ENCODE data around the gene TFB2M. TPM values are rescaled to one million over a fixed set of nuclear protein-coding genes. Genes with fewer than 3 reads are reported as not detected.

TFB2M gene
- total and polyA plus RNA-seq, 10 of the 15 experiments (the other 5 are each of a cell fraction or from before 2014, with no cell fraction given), result 25.2 to 66.0 (median 36.1) TPM

DNA sequence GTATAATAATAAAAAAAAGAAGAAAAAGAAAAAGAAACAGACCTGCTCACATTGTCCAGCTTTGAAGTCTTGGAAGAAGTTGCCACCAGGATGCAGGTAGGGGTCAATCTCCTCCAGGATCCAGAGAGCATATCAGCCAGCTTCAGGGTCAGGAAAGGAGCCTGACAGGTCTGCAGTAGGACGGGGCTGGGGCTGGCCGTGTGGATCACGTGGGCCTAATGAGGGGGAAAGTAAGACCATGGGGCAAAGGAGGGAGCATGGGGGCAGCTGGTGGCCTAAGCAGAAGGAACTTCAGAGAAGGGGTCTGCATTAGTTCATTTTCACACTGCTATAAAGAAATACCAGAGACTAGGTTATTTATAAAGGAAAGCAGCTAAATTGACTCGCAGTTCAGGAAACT, 39.7 kb downstream of the TFB2M start:
- Histone ChIP-seq H3K4me1 (ENCODE audit: control insufficient read depth, insufficient read depth, low read length) (peaks cover 8% of the 10 kb centered on the region; the same call in 1 of the 2 replicates), H3K27me3 (replicated peaks in 1 of 2; ENCODE audit: control insufficient read depth in 2 of 2, insufficient read depth in 2 of 2, low read length in 1 of 2) (no peaks in the 10 kb centered on the region), H3K4me2 (ENCODE audit: control insufficient read depth, insufficient read depth) (no peak overlapping the region), H3K4me3 (no peak overlapping the region), H3K79me2 (ENCODE audit: control insufficient read depth, insufficient read depth, low read length) (no peaks in the 10 kb centered on the region), H3K9me3 (replicated peaks; ENCODE audit: control insufficient read depth, insufficient read depth, low read length) (peaks cover 9% of the 10 kb centered on the region; the same call in 1 of the 3 replicates), H3K9ac (ENCODE audit: control insufficient read depth, insufficient read depth, low read length) (no peak overlapping the region), H4K20me1 (ENCODE audit: control insufficient read depth, insufficient read depth) (no peaks in the 10 kb centered on the region), H3K27ac (ENCODE audit: control insufficient read depth, insufficient read depth) (no peak overlapping the region), H2AFZ (ENCODE audit: control insufficient read depth, low read depth, low read length) (no peak overlapping the region), H3K36me3 (ENCODE audit: control insufficient read depth in 2 of 2, insufficient read depth in 2 of 2, low read length in 1 of 2) (no peaks in the 10 kb centered on the region)
- intact Hi-C loops (cut with micrococcal nuclease; ENCODE audit: unreplicated experiment), result no loop called here
- CTCF ChIA-PET, result interaction anchor here (0.5 kb wide), 1 partner anchor 1022 kb away, joined by 4 read pairs; the partner anchor contains the start of gene GCSAML
- no peak for DNase-seq (ENCODE audit: low read depth, low spot score)
- ATAC-seq, result no peak
- BruUV-seq (replicated peaks), result no TSS peak
- in situ Hi-C loops (cut with MboI), result no loop called here
- POLR2A ChIA-PET, result no interaction called here
- SMC1A ChIA-PET (ENCODE audit: uncharacterized antibody, unreplicated experiment), result interaction anchor here (1.8 kb wide), 1 partner anchor 21 kb away, joined by 4 read pairs; no protein-coding TSS in a partner anchor
- WGBS (ENCODE audit: insufficient coverage, insufficient replicate concordance, low lambda C conversion rate, missing lambda C conversion rate), result 83% methylated on average over 4 of the region's 4 CpGs
- TF ChIP-seq IRF4 (IDR thresholded peaks at IDR 0.05; ENCODE audit: low read depth, low read length) (no peak), NFXL1 (IDR thresholded peaks at IDR 0.05; ENCODE audit: borderline replicate concordance) (no peak), ZNF217 (IDR thresholded peaks at IDR 0.05) (no peak), SUPT20H (IDR thresholded peaks at IDR 0.05; ENCODE audit: borderline replicate concordance, control insufficient read depth, low read depth, low read length) (no peak), NR2C1 (IDR thresholded peaks at IDR 0.05) (no peak), MYB (IDR thresholded peaks at IDR 0.05; ENCODE audit: borderline replicate concordance, low read depth, low read length) (no peak), ZSCAN29 (IDR thresholded peaks at IDR 0.05) (no peak), HDAC2 (IDR thresholded peaks at IDR 0.05) (no peak), CUX1 (IDR thresholded peaks at IDR 0.05; ENCODE audit: insufficient replicate concordance, low read depth, low read length) (no peak), EP300 (IDR thresholded peaks at IDR 0.05; ENCODE audit: borderline replicate concordance in 1 of 2, control insufficient read depth in 1 of 2, low read depth in 2 of 2, low read length in 2 of 2) (no peak), HDAC6 (IDR thresholded peaks at IDR 0.05; ENCODE audit: unreplicated experiment) (no peak), PKNOX1 (IDR thresholded peaks at IDR 0.05) (no peak), RBBP5 (conservative IDR thresholded peaks at IDR 0.05) (no peak), BMI1 (IDR thresholded peaks at IDR 0.05; ENCODE audit: borderline replicate concordance) (no peak), MTA3 (IDR thresholded peaks at IDR 0.05; ENCODE audit: borderline replicate concordance, low read length) (no peak), SMC3 (IDR thresholded peaks at IDR 0.05; ENCODE audit: borderline replicate concordance, low read length) (no peak)
- TF ChIP-seq, protein P1, sequence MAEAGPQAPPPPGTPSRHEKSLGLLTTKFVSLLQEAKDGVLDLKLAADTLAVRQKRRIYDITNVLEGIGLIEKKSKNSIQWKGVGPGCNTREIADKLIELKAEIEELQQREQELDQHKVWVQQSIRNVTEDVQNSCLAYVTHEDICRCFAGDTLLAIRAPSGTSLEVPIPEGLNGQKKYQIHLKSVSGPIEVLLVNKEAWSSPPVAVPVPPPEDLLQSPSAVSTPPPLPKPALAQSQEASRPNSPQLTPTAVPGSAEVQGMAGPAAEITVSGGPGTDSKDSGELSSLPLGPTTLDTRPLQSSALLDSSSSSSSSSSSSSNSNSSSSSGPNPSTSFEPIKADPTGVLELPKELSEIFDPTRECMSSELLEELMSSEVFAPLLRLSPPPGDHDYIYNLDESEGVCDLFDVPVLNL (IDR thresholded peaks at IDR 0.05; ENCODE audit: low read depth, low read length), result no peak
- RAD21 ChIA-PET (ENCODE audit: unreplicated experiment), result no interaction called here
- FAIRE-seq, result no peak
